K562 (cell line): Measurements from ENCODE around the gene PCED1B. TPM values are rescaled to one million over a fixed set of nuclear protein-coding genes. Genes with fewer than 3 reads are reported as not detected.

ENCODE experiments used
- ATAC-seq: fragments of 200-7000 bp; cut with Tn5 transposase; 3 replicates; pipeline ENCODE4 v1.9.1; 2020; ENCODE audit warnings: moderate library complexity
- BruUV-seq: library from RNA; stranded (reverse); fragments of 400-500 nt; replicated peaks from 2 replicates; lab custom pipeline; 2021; lab: Mats Ljungman, UMichigan
- CTCF ChIA-PET: fragments of 300-600 bp; formaldehyde crosslinking; extraction: SDS; loops from one replicate; lab custom pipeline; 2021; ENCODE audit warnings: low intra/inter-chr PET ratio; lab: Yijun Ruan, JAX
- POLR2A ChIA-PET: fragments of 300-600, 350-650 bp; sonication (Branson Sonifier 250); formaldehyde crosslinking; extraction: SDS; loops from one replicate; lab custom pipeline; 2021; ENCODE audit warnings: antibody characterized with exemption, inconsistent platforms; lab: Yijun Ruan, JAX
- DNase-seq, 4 experiments: peaks; one replicate each; pipeline versions ENCODE4 v3.0.0 to v3.0.0-alpha.2; 2011 to 2018; ENCODE audit warnings: low spot score in 3 of 4, mixed read lengths in 3 of 4; ENCODE audit errors: extremely low read depth in 1 of 4
- FAIRE-seq: peaks from 2 replicates; lab custom pipeline; 2011; peaks lifted over from hg19 to GRCh38; lab: Jason Lieb, UNC
- H2AFZ ChIP-seq: 2 replicates; pipeline ENCODE4 v1.6.0; 2011; ENCODE audit warnings: low read depth, low read length, control low read depth, inconsistent platforms
- H3K27ac ChIP-seq: fragments of 200-600 bp; 3 replicates; pipeline ENCODE4 v1.8.0; 2011; ENCODE audit warnings: low read depth, mild to moderate bottlenecking, control low read depth, inconsistent platforms, low read length, moderate library complexity, mixed read lengths; ENCODE audit errors: extremely low read depth
- H3K27me3 ChIP-seq, 2 experiments: fragments of 300-600 bp in 1 of 2; 2 replicates in 1 of 2; 3 replicates in 1 of 2; pipeline versions ENCODE4 v1.6.0 to v1.8.0; 2011; ENCODE audit warnings: inconsistent platforms in 2 of 2, low read length in 2 of 2, mild to moderate bottlenecking in 1 of 2, mixed read lengths in 1 of 2, moderate library complexity in 1 of 2; ENCODE audit not compliant: control insufficient read depth in 2 of 2, insufficient read depth in 2 of 2
- H3K36me3 ChIP-seq: fragments of 300-600 bp; 3 replicates; pipeline ENCODE4 v1.8.0; 2011; ENCODE audit warnings: mild to moderate bottlenecking, low read length, inconsistent platforms; ENCODE audit not compliant: control insufficient read depth, insufficient read depth
- H3K4me1 ChIP-seq, 2 experiments: fragments of 200-600 bp in 1 of 2; replicated peaks in 1 of 2; 2 replicates in 1 of 2; 3 replicates in 1 of 2; pipeline versions ENCODE4 v1.5.1 to v1.8.0; 2011; ENCODE audit warnings: inconsistent platforms in 2 of 2, low read length in 2 of 2, mild to moderate bottlenecking in 1 of 2, mixed read lengths in 1 of 2, moderate library complexity in 1 of 2; ENCODE audit not compliant: control insufficient read depth in 2 of 2, insufficient read depth in 2 of 2
- H3K4me2 ChIP-seq: 2 replicates; pipeline ENCODE4 v1.6.1; 2011; ENCODE audit warnings: low read length, control low read depth, inconsistent platforms, mixed read lengths; ENCODE audit not compliant: insufficient read depth
- H3K4me3 ChIP-seq: fragments of 200-600 bp; sonication (generic), shearing (Covaris generic); 2 replicates; pipeline ENCODE4 v1.5.1; 2016; ENCODE audit warnings: control low read depth, inconsistent platforms
- H3K79me2 ChIP-seq: fragments of 200-600 bp; 3 replicates; pipeline ENCODE4 v1.8.0; 2011; ENCODE audit warnings: low read length, inconsistent platforms; ENCODE audit not compliant: control insufficient read depth, insufficient read depth
- H3K9ac ChIP-seq, 2 experiments: 2 replicates each; pipeline versions ENCODE4 v1.6.0 to v1.6.1; 2011; ENCODE audit warnings: low read depth in 2 of 2, low read length in 2 of 2, control low read depth in 1 of 2, inconsistent platforms in 1 of 2, mild to moderate bottlenecking in 1 of 2, mixed read lengths in 1 of 2; ENCODE audit not compliant: insufficient read depth in 1 of 2
- H3K9me1 ChIP-seq: one replicate; pipeline ENCODE4 v1.6.0; 2011; ENCODE audit warnings: inconsistent platforms, mild to moderate bottlenecking, low read length, moderate library complexity; ENCODE audit not compliant: control insufficient read depth, insufficient read depth
- H3K9me3 ChIP-seq: replicated peaks from 2 replicates; pipeline ENCODE4 v1.5.1; 2011; ENCODE audit warnings: low read depth, low read length, inconsistent platforms; ENCODE audit not compliant: control insufficient read depth, insufficient read depth
- H4K20me1 ChIP-seq: replicated peaks from 2 replicates; pipeline ENCODE4 v1.6.1; 2011; ENCODE audit warnings: low read length, inconsistent platforms, mixed read lengths; ENCODE audit not compliant: control insufficient read depth, insufficient read depth
- FOXJ3 ChIP-seq: sonication (generic); formaldehyde crosslinking; IDR thresholded peaks from 2 replicates; pipeline ENCODE4 v1.4.0; 2020; ENCODE audit warnings: mild to moderate bottlenecking, missing genetic modification reagents
- HDAC3 ChIP-seq: fragments of 450-650 bp; IDR thresholded peaks from 2 replicates; pipeline ENCODE4 v1.6.1; 2018; ENCODE audit warnings: borderline replicate concordance, mild to moderate bottlenecking, moderate library complexity; ENCODE audit not compliant: partially characterized antibody
- POLR3G ChIP-seq: IDR thresholded peaks from 2 replicates; pipeline ENCODE4 v1.6.1; 2011; ENCODE audit not compliant: insufficient read length, insufficient replicate concordance; ENCODE audit errors: extremely low read depth
- SAP30 ChIP-seq: fragments of 200-600 bp; sonication (generic); IDR thresholded peaks from 2 replicates; pipeline ENCODE4 v1.6.1; 2012; ENCODE audit warnings: borderline replicate concordance, low read depth, mild to moderate bottlenecking, moderate library complexity, low read length, control low read depth, inconsistent platforms; ENCODE audit not compliant: insufficient read depth, poor library complexity, severe bottlenecking
- TGIF2 ChIP-seq: sonication (generic); formaldehyde crosslinking; IDR thresholded peaks from 2 replicates; pipeline ENCODE4 v1.8.1; 2022; ENCODE audit warnings: mild to moderate bottlenecking, missing genetic modification reagents, moderate library complexity
- THRAP3 ChIP-seq: fragments of 450-650 bp; IDR thresholded peaks from 2 replicates; pipeline ENCODE4 v1.6.1; 2016; ENCODE audit warnings: mild to moderate bottlenecking, inconsistent platforms, borderline replicate concordance
- USF1 ChIP-seq: sonication (generic); formaldehyde crosslinking; IDR thresholded peaks from 2 replicates; pipeline ENCODE4 v1.9.0; 2022; ENCODE audit warnings: mild to moderate bottlenecking, missing genetic modification reagents
- ZEB2 ChIP-seq: fragments of 450-650 bp; IDR thresholded peaks from 2 replicates; pipeline ENCODE4 v1.6.1; 2016
- ZNF12 ChIP-seq: sonication (generic); formaldehyde crosslinking; IDR thresholded peaks from 2 replicates; pipeline ENCODE4 v1.4.0; 2020; ENCODE audit warnings: mild to moderate bottlenecking, missing genetic modification reagents
- ZNF146 ChIP-seq: IDR thresholded peaks from one replicate; pipeline ENCODE4 v1.6.1; 2018; ENCODE audit warnings: missing compliant biosample characterization; ENCODE audit not compliant: unreplicated experiment
- WGBS: fragments of 100-300 bp; shearing (Covaris generic); methylation state at CpG from one replicate; pipeline ENCODE4 v1.1.6; 2016; ENCODE audit warnings: low coverage, mixed read lengths; ENCODE audit not compliant: insufficient coverage; ENCODE audit errors: missing lambda C conversion rate; 5-methylcytosine and 5-hydroxymethylcytosine counted together
- in situ Hi-C: fragments of 300-500 bp; cut with MboI; formaldehyde crosslinking; loops from 4 replicates; pipeline ENCODE4 v1.15.0; 2018; ENCODE audit warnings: inconsistent platforms, mixed read lengths
- intact Hi-C: fragments of 100-400 bp; cut with micrococcal nuclease; formaldehyde crosslinking; loops from 2 replicates; pipeline ENCODE4 v1.14.2; 2022
- polyA plus RNA-seq, 8 experiments: library from polyadenylated mRNA; depleted of rRNA in 4 of 8; stranded (reverse) in 5 of 8; unstranded in 3 of 8; fragments of >200 nt; fragmentation: Nextera tagmentation in 2 of 8; fragmentation: Illumina TruSeq in 1 of 8; extraction: Ambion mirVana in 2 of 8; extraction: Trizol in 1 of 8; gene quantifications; 2 replicates each; pipeline versions ENCODE4 v1.2.1 to v1.2.3, GENCODE V29; 2011 to 2014; ENCODE audit warnings: inconsistent platforms in 1 of 8, missing spikeins in 1 of 8
- total RNA-seq, 7 experiments: library from RNA; depleted of rRNA in 6 of 7; stranded (reverse); fragments of >200 nt in 6 of 7; fragmentation: Illumina TruSeq in 2 of 7; extraction: Trizol in 2 of 7; gene quantifications; 2 replicates each; pipeline versions ENCODE4 v1.2.1 to v1.2.3, GENCODE V29; 2011 to 2021; ENCODE audit warnings: low replicate concordance in 1 of 7

PCED1B gene
- total and polyA plus RNA-seq, 9 of the 15 experiments (the other 6 are each of a cell fraction or from before 2014, with no cell fraction given): 1.2 to 9.3 (median 2.5) TPM

- Histone ChIP-seq H3K79me2 (no peaks in the 10 kb centered on the region), H4K20me1 (no peaks in the 10 kb centered on the region), H3K9me3 (no peaks in the 10 kb centered on the region), H3K36me3 (no peaks in the 10 kb centered on the region), H3K27ac (no peak overlapping the region), H3K4me1 (no peaks in the 10 kb centered on the region), H3K4me3 (no peak overlapping the region), H3K9me1 (no peaks in the 10 kb centered on the region), H2AFZ (no peak overlapping the region), H3K9ac (no peak overlapping the region), H3K4me2 (no peak overlapping the region), H3K27me3 (no peaks in the 10 kb centered on the region)
- CTCF ChIA-PET: no interaction called here
- POLR2A ChIA-PET: interaction anchor here (1.0 kb wide), 1 partner anchor 8 kb away, joined by 3 read pairs; no protein-coding TSS in a partner anchor
- no peak for FAIRE-seq
- in situ Hi-C loops: no loop called here
- intact Hi-C loops: no loop called here
- TF ChIP-seq FOXJ3 (CRISPR knock-in tag): no peak
- no peak for TF ChIP-seq SAP30
- TF ChIP-seq POLR3G: no peak
- TF ChIP-seq ZNF146 (CRISPR knock-in tag): no peak
- TF ChIP-seq USF1 (CRISPR knock-in tag): no peak
- no peak for TF ChIP-seq ZNF12
- TF ChIP-seq ZEB2: no peak
- no peak for TF ChIP-seq TGIF2 (CRISPR knock-in tag)
- no peak for TF ChIP-seq THRAP3
- TF ChIP-seq HDAC3: no peak
- WGBS: 33% methylated on average over 4 of the region's 4 CpGs
- no peak for ATAC-seq
- no peak for DNase-seq
- BruUV-seq: no TSS peak
Measured at GRCh38 chr12:47102406-47102805, 23.0 kb downstream of the PCED1B start.
